Heart right ventricle (tissue), 16 donors: ENCODE data around the gene KPTN. TPM values are rescaled to one million over a fixed set of nuclear protein-coding genes. Genes with fewer than 3 reads are reported as not detected.

Experiments used
- ATAC-seq, 8 donors: fragments of 200-7000 bp; cut with Tn5 transposase; one replicate each; pipeline ENCODE4 v1.9.1; 2020; ENCODE audit warnings: mild to moderate bottlenecking in 8 of 8, moderate library complexity in 8 of 8, moderate number of reproducible peaks in 1 of 8
- DNase-seq, 2 donors: peaks; one replicate each; pipeline ENCODE4 v3.0.0-alpha.2; 2020
- H3K27ac ChIP-seq, 10 donors: fragments of 200-600 bp; sonication (generic) in 2 of 10; one replicate each; pipeline versions ENCODE4 v1.5.0 to v1.8.0; 2020 to 2022; ENCODE audit warnings: mild to moderate bottlenecking in 3 of 10
- H3K27me3 ChIP-seq, 7 donors: fragments of 200-600 bp; one replicate each; pipeline ENCODE4 v1.8.0; 2021 to 2022; ENCODE audit warnings: mild to moderate bottlenecking in 2 of 7
- H3K36me3 ChIP-seq, 9 donors: fragments of 200-600 bp; sonication (generic) in 1 of 9; one replicate each; pipeline versions ENCODE4 v1.5.0 to v1.8.0; 2020 to 2022; ENCODE audit warnings: mild to moderate bottlenecking in 2 of 9
- H3K4me1 ChIP-seq, 9 donors: fragments of 200-600 bp; sonication (generic) in 1 of 9; one replicate each; pipeline versions ENCODE4 v1.5.0 to v1.8.0; 2020 to 2022; ENCODE audit warnings: mild to moderate bottlenecking in 4 of 9
- H3K4me3 ChIP-seq, 10 donors: fragments of 200-600 bp; sonication (generic) in 2 of 10; one replicate each; pipeline versions ENCODE4 v1.5.0 to v1.8.0; 2020 to 2022; ENCODE audit warnings: mild to moderate bottlenecking in 7 of 10, moderate library complexity in 2 of 10
- H3K9me3 ChIP-seq, 11 donors: fragments of 200-600 bp in 10 of 11; sonication (generic) in 2 of 11; one replicate each; pipeline versions ENCODE4 v1.5.0 to v1.8.0; 2013 to 2022; ENCODE audit warnings: mild to moderate bottlenecking in 2 of 11, control low read depth in 1 of 11, moderate library complexity in 1 of 11
- CTCF ChIP-seq, 9 donors: fragments of 200-600 bp; sonication (generic) in 2 of 9; IDR thresholded peaks; one replicate each; pipeline versions ENCODE4 v1.5.0 to v1.8.0; 2021 to 2022; ENCODE audit warnings: antibody characterized with exemption in 9 of 9, mild to moderate bottlenecking in 5 of 9, moderate library complexity in 1 of 9
- WGBS, 2 donors: extraction: QIAGEN DNeasy Blood & Tissue Kit; methylation state at CpG; one replicate each; pipeline ENCODE4 v1.1.7; 2013; ENCODE audit warnings: inconsistent platforms in 1 of 2; 5-methylcytosine and 5-hydroxymethylcytosine counted together
- intact Hi-C, 10 donors: fragments of 100-400 bp; cut with DNase I; formaldehyde crosslinking; loops; one replicate each; pipeline versions ENCODE4 v1.11.1 to v1.14.2; 2022
- polyA plus RNA-seq, 2 donors: library from polyadenylated mRNA; stranded (reverse); fragments of 200-250 nt; gene quantifications; one replicate each; pipeline ENCODE4 v1.2.3, GENCODE V29; 2013
- total RNA-seq, 10 donors: library from RNA; stranded (reverse); fragmentation: NEBNext Ultra II Directional in 3 of 10; extraction: Animal tissue kit (Norgen Biotek cat#: 25700) in 3 of 10; gene quantifications; one replicate each; pipeline versions ENCODE4 v1.2.1 to v1.2.4, GENCODE V29; 2021 to 2023
- donor health status: Arrhythmogenic right ventricular cardiomyopathy.
- donor health status: ischemic (EF 13 %, LVEDD 7.1; RV severe dilation, severe dysfunction).
- donor health status: healthy with polysubstance abuse.
- donor health status: DM: no; HTN: yes; CAD: no.
- donor health status: DM: no; HTN: no; CAD: no.
- donor health status: ischemic (EF 25% LVEDD 6.9; RV normal size, moderate dysfunction).
- donor health status: ischemic (EF 25% LVEDD 5.7; RV mildly dilated, moderate dysfunction).
- donor health status: healthy.
- donor health status: DM: yes; HTN: yes; CAD: no.
- donor health status: Ischemic cardiomyopathy.
- donor health status: ischemic (EF 35%, LVEDD 5.7; RV mildly dilated, moderate dysfunction).
- donor health status: nonischemic (EF 11% LVEDD 7.7; RV severe dilation, severe dysfunction).
- donor health status: DM: yes; HTN: yes; CAD: no.
- donor health status: PGD.
- donor health status: ischemic (EF 29% LVEDD 5.4; RV normal size, mild dysfunction).
- donor health status: nonischemic (EF 23%, LVEDD 6.1; RV moderate dilation, normal function).

Gene KPTN
- total and polyA plus RNA-seq, 12 donors, result 4.0 to 35.6 (median 9.0) TPM

DNA sequence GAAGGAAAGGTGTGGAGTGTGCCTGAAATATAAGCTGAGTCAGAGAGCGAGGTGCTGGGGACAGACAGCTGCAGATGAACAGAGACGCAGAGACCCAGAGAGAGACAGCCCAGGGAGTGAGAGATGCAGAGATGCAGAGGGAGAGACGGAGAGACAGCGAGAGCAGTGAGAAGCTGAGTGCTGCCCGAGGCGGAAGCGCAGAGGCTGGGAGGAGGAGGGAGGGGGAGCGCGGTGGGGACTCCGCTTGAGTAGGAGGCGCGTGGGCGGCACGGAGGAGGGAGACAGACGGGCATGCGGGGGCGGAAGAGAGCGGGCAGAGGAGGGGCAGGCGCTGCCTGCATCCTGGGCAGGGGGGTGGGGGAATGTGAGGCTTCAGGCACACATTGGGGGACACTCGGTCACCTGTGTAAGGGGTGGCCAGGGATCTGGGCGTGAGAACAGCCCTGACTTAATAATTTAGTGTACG is 38.0 kb downstream of the KPTN start:
- Histone ChIP-seq H3K27ac (no peak overlapping the region), H3K27me3 (peaks cover 5 to 100% (median 97%) of the 10 kb centered on the region in 7 donors), H3K4me3 (no peak overlapping the region), H3K9me3 (no peaks in the 10 kb centered on the region), H3K4me1 (peaks cover 0 to 33% (median 15%) of the 10 kb centered on the region in 9 donors), H3K36me3 (no peaks in the 10 kb centered on the region)
- ATAC-seq, result peak in 4 of 8 donors; percentile 30 to 48 (median 40)
- DNase-seq, result no peak
- TF ChIP-seq CTCF (IDR thresholded peaks at IDR 0.05), result no peak
- intact Hi-C loops, result loop anchor here in 1 of 10 donors (10.0 kb wide), 1 partner anchor 119 kb away; no protein-coding TSS in a partner anchor
- WGBS, 2 donors, result 6 to 7% methylated on average over 21 to 22 of the region's 22 CpGs

GRCh38 chr19:47445527-47445926 is 38.5 kb downstream of the KPTN start:
- no peaks in the 10 kb centered on the region for H3K9me3 ChIP-seq
- H3K36me3 ChIP-seq, result no peaks in the 10 kb centered on the region
- peaks cover 5 to 100% (median 95%) of the 10 kb centered on the region in 7 donors for H3K27me3 ChIP-seq
- H3K4me1 ChIP-seq, result peaks cover 0 to 33% (median 15%) of the 10 kb centered on the region in 9 donors
- ATAC-seq (no peak), DNase-seq (no peak)
- intact Hi-C loops, result loop anchor here in 1 of 10 donors (10.0 kb wide), 1 partner anchor 119 kb away; no protein-coding TSS in a partner anchor
- H3K4me3 ChIP-seq, result no peak overlapping the region
- no peak for TF ChIP-seq CTCF (IDR thresholded peaks at IDR 0.05)
- no peak overlapping the region for H3K27ac ChIP-seq
- 47% methylated on average over 4 of the region's 4 CpGs for WGBS, 2 donors

DNA sequence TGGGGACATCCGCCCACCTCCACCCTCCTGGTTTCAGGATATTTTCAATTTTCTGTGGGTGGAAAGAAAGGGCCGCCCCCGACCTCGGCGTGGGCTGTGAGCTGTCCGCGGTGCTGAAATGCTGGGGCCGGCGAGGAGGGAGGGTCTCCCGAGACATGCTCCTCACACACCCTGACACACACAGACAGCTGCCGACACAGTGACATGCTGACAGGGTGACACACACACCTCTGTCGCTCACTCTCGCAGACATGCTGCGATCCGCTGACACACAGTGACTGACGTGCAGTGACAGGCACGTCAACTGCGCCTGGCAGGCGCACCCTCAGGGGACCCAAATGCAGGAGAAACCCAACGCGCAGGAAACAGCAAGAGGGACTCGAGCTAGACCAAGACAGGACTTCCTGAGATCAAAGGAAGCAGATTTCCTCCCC is 39.6 kb downstream of the KPTN start:
- ATAC-seq (no peak), DNase-seq (no peak)
- Histone ChIP-seq H3K9me3 (no peaks in the 10 kb centered on the region), H3K27me3 (peaks cover 5 to 94% (median 84%) of the 10 kb centered on the region in 7 donors), H3K36me3 (no peaks in the 10 kb centered on the region), H3K4me1 (peaks cover 0 to 33% (median 15%) of the 10 kb centered on the region in 9 donors), H3K27ac (no peak overlapping the region), H3K4me3 (no peak overlapping the region)
- intact Hi-C loops, result loop anchor here in 1 of 10 donors (10.0 kb wide), 1 partner anchor 120 kb away; no protein-coding TSS in a partner anchor
- no peak for TF ChIP-seq CTCF (IDR thresholded peaks at IDR 0.05)
- WGBS, 2 donors, result 14 to 15% methylated on average over 22 of the region's 22 CpGs

- Histone ChIP-seq H3K4me3 (no peak overlapping the region), H3K27me3 (peaks cover 5 to 93% (median 77%) of the 10 kb centered on the region in 7 donors), H3K27ac (no peak overlapping the region), H3K36me3 (no peaks in the 10 kb centered on the region), H3K4me1 (peaks cover 0 to 33% (median 15%) of the 10 kb centered on the region in 9 donors), H3K9me3 (no peaks in the 10 kb centered on the region)
- no peak for DNase-seq
- intact Hi-C loops, result loop anchor here in 1 of 10 donors (10.0 kb wide), 1 partner anchor 121 kb away; no protein-coding TSS in a partner anchor
- WGBS, 2 donors, result 69 to 71% methylated on average over 12 of the region's 12 CpGs
- no peak for TF ChIP-seq CTCF (IDR thresholded peaks at IDR 0.05)
- ATAC-seq, result no peak
Measured at GRCh38 chr19:47443331-47443730, 40.7 kb downstream of the KPTN start.
